ENCODE data around the gene TMEM200B. TPM values are rescaled to one million over a fixed set of nuclear protein-coding genes. Genes with fewer than 3 reads are reported as not detected.
A peak's percentile ranks its signal among the peaks of the same experiment; 100 is the strongest.
"Not testable (repeated sequence)": the region's sequence is repeated elsewhere in the genome, so short reads cannot be mapped to it uniquely, and the experiment has no call there.

Gene TMEM200B
- total and polyA plus RNA-seq, 7 donors = 0.23 to 32.6 (median 24.6) TPM

DNA sequence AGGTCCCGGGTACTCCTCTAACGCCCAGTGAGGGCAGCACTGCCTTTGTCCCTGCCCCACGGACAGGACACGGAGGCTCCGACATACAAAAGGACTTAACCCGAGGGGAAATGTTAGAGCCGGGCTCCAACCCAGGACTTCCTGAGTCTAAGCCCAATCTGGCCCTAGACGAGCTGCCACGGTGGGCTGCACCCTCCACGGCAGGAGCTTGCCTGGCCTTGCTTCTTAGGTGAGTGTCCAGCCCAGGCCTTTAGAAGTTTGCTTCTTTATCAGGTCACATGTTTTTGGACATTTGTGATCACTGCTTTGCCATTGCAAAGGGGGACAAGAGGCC is 11.0 kb upstream of the TMEM200B start:
- TF ChIP-seq POLR2A (IDR thresholded peaks at IDR 0.05) = no peak
- no peak for TF ChIP-seq POLR2AphosphoS5 (IDR thresholded peaks at IDR 0.05)
- no peak for TF ChIP-seq EP300 (IDR thresholded peaks at IDR 0.05)
- TF ChIP-seq, protein P1, sequence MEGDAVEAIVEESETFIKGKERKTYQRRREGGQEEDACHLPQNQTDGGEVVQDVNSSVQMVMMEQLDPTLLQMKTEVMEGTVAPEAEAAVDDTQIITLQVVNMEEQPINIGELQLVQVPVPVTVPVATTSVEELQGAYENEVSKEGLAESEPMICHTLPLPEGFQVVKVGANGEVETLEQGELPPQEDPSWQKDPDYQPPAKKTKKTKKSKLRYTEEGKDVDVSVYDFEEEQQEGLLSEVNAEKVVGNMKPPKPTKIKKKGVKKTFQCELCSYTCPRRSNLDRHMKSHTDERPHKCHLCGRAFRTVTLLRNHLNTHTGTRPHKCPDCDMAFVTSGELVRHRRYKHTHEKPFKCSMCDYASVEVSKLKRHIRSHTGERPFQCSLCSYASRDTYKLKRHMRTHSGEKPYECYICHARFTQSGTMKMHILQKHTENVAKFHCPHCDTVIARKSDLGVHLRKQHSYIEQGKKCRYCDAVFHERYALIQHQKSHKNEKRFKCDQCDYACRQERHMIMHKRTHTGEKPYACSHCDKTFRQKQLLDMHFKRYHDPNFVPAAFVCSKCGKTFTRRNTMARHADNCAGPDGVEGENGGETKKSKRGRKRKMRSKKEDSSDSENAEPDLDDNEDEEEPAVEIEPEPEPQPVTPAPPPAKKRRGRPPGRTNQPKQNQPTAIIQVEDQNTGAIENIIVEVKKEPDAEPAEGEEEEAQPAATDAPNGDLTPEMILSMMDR (IDR thresholded peaks at IDR 0.05) = no peak
- Histone ChIP-seq H3K36me3 (no peaks in the 10 kb centered on the region), H3K4me3 (no peak overlapping the region), H3K27ac (no peak overlapping the region), H3K4me1 (peaks cover 0 to 15% (median 9%) of the 10 kb centered on the region in 4 donors), H3K9me3 (no peaks in the 10 kb centered on the region), H3K27me3 (no peaks in the 10 kb centered on the region)
- WGBS, 2 donors = 71% methylated on average over 10 of the region's 10 CpGs
- no peak for DNase-seq
- intact Hi-C loops (cut with DNase I) = no loop called here

DNA sequence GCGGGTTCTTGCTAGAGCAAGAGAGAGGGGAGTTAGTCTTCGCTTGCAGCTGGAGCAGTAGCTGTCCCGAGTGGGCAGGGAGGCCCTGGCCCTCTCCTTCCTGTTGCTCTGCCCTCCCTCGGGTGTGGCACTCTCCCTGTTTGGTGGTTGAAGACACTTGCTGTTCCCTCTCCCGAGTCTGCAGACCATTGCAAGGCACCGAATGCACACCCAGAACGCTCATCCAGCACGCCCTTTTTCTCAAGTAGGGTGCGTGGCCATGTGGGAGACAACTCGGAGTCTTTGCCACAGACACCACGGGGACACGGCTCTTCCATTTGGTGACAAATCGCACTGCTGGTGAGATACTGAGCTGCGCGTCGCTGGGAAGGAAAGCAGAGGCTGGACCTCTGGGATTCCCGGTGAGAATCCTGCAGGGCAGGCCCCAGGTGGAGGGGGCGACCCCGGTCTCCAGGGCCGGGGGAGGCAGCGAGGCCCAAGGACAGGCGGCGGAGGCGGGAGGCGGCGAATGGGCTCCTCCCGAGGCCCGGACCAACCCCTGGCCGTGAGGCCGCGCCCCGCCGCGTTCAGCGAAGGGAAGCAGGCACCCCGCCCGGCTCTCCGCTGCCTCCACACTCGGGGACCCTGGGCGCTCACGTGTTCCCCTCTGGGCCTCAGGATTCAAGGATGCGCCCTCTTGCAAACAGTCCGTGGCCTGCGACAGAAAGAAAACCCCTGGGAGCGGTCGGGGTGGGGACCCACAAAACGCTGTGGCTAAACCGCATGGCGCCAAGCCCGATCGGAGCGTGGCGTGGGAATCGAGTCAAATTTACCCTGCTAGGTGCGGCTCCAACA is 10.4 kb upstream of the TMEM200B start:
- Histone ChIP-seq H3K27ac (peak overlapping the region in 2 of 4 donors; percentile 5 to 44), H3K4me3 (no peak overlapping the region), H3K9me3 (no peaks in the 10 kb centered on the region), H3K27me3 (no peaks in the 10 kb centered on the region), H3K4me1 (peaks cover 0 to 15% (median 9%) of the 10 kb centered on the region in 4 donors), H3K36me3 (no peaks in the 10 kb centered on the region)
- intact Hi-C loops (cut with DNase I) = no loop called here
- TF ChIP-seq EP300 (IDR thresholded peaks at IDR 0.05) (no peak), POLR2AphosphoS5 (IDR thresholded peaks at IDR 0.05) (peak in 1 of 4 donors; percentile 18), POLR2A (IDR thresholded peaks at IDR 0.05) (no peak)
- TF ChIP-seq, protein P1 (IDR thresholded peaks at IDR 0.05) = no peak
- DNase-seq = no peak
- 50 to 69% methylated on average over 55 of the region's 55 CpGs for WGBS, 2 donors

DNA sequence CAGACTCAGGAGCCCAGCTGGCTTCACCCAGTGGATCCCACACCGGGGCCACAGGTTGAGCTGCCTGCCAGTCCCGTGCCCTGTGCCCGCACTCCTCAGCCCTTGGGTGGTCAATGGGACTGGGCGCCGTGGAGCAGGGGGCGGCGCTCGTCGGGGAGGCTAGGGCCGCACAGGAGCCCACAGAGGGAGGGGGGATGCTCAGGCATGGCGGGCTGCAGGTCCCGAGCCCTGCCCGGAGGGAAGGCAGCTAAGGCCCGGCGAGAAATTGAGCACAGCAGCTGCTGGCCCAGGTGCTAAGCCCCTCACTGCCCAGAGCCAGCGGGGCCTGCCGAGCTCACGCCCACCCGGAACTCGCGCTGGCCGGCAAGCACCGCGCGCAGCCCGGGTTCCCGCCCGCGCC is 7.4 kb upstream of the TMEM200B start:
- H3K27ac ChIP-seq; DNase-seq; H3K9me3 ChIP-seq; H3K27me3 ChIP-seq; H3K4me3 ChIP-seq; H3K36me3 ChIP-seq; intact Hi-C loops (cut with DNase I): not testable (repeated sequence)
- 97% methylated on average over 29 of the region's 29 CpGs for WGBS, 2 donors
- H3K4me1 ChIP-seq = peaks cover 0 to 12% (median 8%) of the 10 kb centered on the region in 4 donors

DNA sequence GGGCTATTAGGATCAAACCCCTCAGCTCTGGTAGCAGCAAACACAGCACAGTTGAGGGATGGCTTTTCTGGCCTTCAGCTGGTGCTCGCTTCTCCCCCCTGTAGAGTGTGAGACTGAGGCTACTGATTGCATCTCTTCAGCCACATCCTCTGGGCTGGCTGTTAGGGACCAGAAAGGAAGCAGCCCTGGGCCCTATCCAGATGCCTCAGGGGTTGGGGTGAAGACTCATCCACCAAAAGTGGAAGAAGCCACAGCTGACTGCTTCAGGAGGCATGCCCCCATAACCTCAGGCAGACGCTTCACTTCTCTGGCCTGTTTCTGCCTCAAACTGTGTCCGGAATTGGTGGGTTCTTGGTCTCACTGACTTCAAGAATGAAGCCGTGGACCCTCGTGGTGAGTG is 6.2 kb upstream of the TMEM200B start:
- Histone ChIP-seq H3K4me1 (peaks cover 0 to 24% (median 19%) of the 10 kb centered on the region in 4 donors), H3K27me3 (no peaks in the 10 kb centered on the region), H3K36me3 (no peaks in the 10 kb centered on the region), H3K27ac (no peak overlapping the region), H3K4me3 (no peak overlapping the region), H3K9me3 (no peaks in the 10 kb centered on the region)
- DNase-seq = no peak
- TF ChIP-seq, protein P1 (IDR thresholded peaks at IDR 0.05) = no peak
- TF ChIP-seq POLR2A (IDR thresholded peaks at IDR 0.05) = no peak
- TF ChIP-seq EP300 (IDR thresholded peaks at IDR 0.05) = no peak
- no peak for TF ChIP-seq POLR2AphosphoS5 (IDR thresholded peaks at IDR 0.05)
- intact Hi-C loops (cut with DNase I) = loop anchor here (10.0 kb wide), 2 partner anchors 215 to 1575 kb away; partner anchors contain the start of gene EPB41
- WGBS, 2 donors = 89 to 91% methylated on average over 5 of the region's 5 CpGs

DNA sequence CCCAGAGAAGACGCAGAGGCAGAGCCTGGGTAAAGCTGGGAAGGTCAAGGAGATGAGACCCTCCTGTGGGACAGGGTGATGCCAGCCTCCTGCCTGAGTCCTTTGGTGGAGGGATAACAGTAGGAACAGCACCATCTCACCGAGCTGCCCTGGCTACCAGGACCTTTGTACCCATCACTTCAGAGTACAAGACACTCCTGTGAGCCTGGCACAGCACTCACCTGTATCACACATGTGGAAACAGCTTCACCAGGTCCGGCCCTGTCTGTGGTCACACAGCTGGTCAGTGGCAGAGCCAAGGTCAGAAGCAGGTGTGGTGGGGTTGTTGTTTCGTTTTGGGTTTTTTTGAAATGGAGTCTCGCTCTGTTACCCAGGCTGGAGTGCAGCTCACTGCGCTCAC is 5.0 kb upstream of the TMEM200B start:
- no peaks in the 10 kb centered on the region for H3K27me3 ChIP-seq
- intact Hi-C loops (cut with DNase I) = loop anchor here (10.0 kb wide), 2 partner anchors 214 to 1576 kb away; partner anchors contain the start of gene EPB41
- no peak overlapping the region for H3K27ac ChIP-seq
- DNase-seq = no peak
- H3K4me1 ChIP-seq = peaks cover 0 to 21% (median 16%) of the 10 kb centered on the region in 4 donors
- H3K36me3 ChIP-seq = no peaks in the 10 kb centered on the region
- no peaks in the 10 kb centered on the region for H3K9me3 ChIP-seq
- H3K4me3 ChIP-seq = no peak overlapping the region
- TF ChIP-seq EP300 (IDR thresholded peaks at IDR 0.05) = no peak
- TF ChIP-seq, protein P1 (IDR thresholded peaks at IDR 0.05) = no peak
- no peak for TF ChIP-seq POLR2A (IDR thresholded peaks at IDR 0.05)
- TF ChIP-seq POLR2AphosphoS5 (IDR thresholded peaks at IDR 0.05) = no peak
- WGBS, 2 donors = 64 to 83% methylated on average over 6 of the region's 6 CpGs
